ENCODE measurements around the gene CCDC102A. TPM values are rescaled to one million over a fixed set of nuclear protein-coding genes. Genes with fewer than 3 reads are reported as not detected.

CCDC102A gene
- total and polyA plus RNA-seq, 2 of the 13 experiments (the other 11 are each of a cell fraction or from before 2014, with no cell fraction given) = 2.1 to 2.8 TPM

GRCh38 chr16:57472665-57473060 lies 63.7 kb downstream of the CCDC102A start (continued):
- 0 out of 2 replicates have a peak, but pooled peaks have one; percentile 26 for TF ChIP-seq ZNF292 (CRISPR knock-in tag; IDR thresholded peaks at IDR 0.05; ENCODE audit: borderline replicate concordance, low read depth)
- TF ChIP-seq ZFYVE20 (CRISPR knock-in tag; IDR thresholded peaks at IDR 0.05; ENCODE audit: borderline replicate concordance, low read depth) = no peak
- TF ChIP-seq RNF2 (conservative IDR thresholded peaks at IDR 0.05; ENCODE audit: low read depth) = no peak
- TF ChIP-seq LRRFIP1 (CRISPR knock-in tag; conservative IDR thresholded peaks at IDR 0.05) = no peak
- no peak for TF ChIP-seq ZNF136 (CRISPR knock-in tag; IDR thresholded peaks at IDR 0.05; ENCODE audit: low read depth)
- 0 out of 2 replicates have a peak, but pooled peaks have one; percentile 37 for TF ChIP-seq MTERF4 (CRISPR knock-in tag; IDR thresholded peaks at IDR 0.05)
- TF ChIP-seq KMT2A (CRISPR knock-in tag; IDR thresholded peaks at IDR 0.05) = 0 out of 2 replicates have a peak, but pooled peaks have one; percentile 5
- no peak for TF ChIP-seq ZBTB21 (CRISPR knock-in tag; IDR thresholded peaks at IDR 0.05)
- TF ChIP-seq NRL (CRISPR knock-in tag; IDR thresholded peaks at IDR 0.05; ENCODE audit: borderline replicate concordance) = peak; percentile 54
- TF ChIP-seq ATF6 (CRISPR knock-in tag; conservative IDR thresholded peaks at IDR 0.05) = no peak
- peak; percentile 17; the same call in 1 of the 2 replicates for TF ChIP-seq GABPB1 (CRISPR knock-in tag; IDR thresholded peaks at IDR 0.05)
- no peak for TF ChIP-seq ZNF414 (CRISPR knock-in tag; IDR thresholded peaks at IDR 0.05)
- no peak for TF ChIP-seq RBAK (CRISPR knock-in tag; IDR thresholded peaks at IDR 0.05)
- TF ChIP-seq CTCF (CRISPR knock-in tag; IDR thresholded peaks at IDR 0.05) = peak; percentile 6; the same call in 1 of the 2 replicates
- no peak for TF ChIP-seq ZNF800 (CRISPR knock-in tag; IDR thresholded peaks at IDR 0.05)
- no peak for TF ChIP-seq MED8 (CRISPR knock-in tag; IDR thresholded peaks at IDR 0.05; ENCODE audit: insufficient replicate concordance)
- TF ChIP-seq ZNF883 (CRISPR knock-in tag; IDR thresholded peaks at IDR 0.05; ENCODE audit: not compliant biosample characterization) = peak; percentile 8
- peak; percentile 56; the same call in 1 of the 2 replicates for TF ChIP-seq HES4 (CRISPR knock-in tag; IDR thresholded peaks at IDR 0.05; ENCODE audit: borderline replicate concordance)

All from HepG2 (cell line).